Measurements from ENCODE around the gene CDH23. TPM values are rescaled to one million over a fixed set of nuclear protein-coding genes. Genes with fewer than 3 reads are reported as not detected.

Gene CDH23
- total and polyA plus RNA-seq, 9 of the 15 experiments (the other 6 are each of a cell fraction or from before 2014, with no cell fraction given): 0.18 to 1.2 (median 0.47) TPM

- TF ChIP-seq FOXP4 (CRISPR knock-in tag; IDR thresholded peaks at IDR 0.05; ENCODE audit: borderline replicate concordance) (no peak), ZBTB40 (IDR thresholded peaks at IDR 0.05) (peak; percentile 64; the same call in 1 of the 2 replicates), ZBTB40 (CRISPR knock-in tag; IDR thresholded peaks at IDR 0.05) (no peak), BRD4 (IDR thresholded peaks at IDR 0.05) (no peak), DDX20 (tag; IDR thresholded peaks at IDR 0.05; ENCODE audit: low read depth) (no peak), CHD1 (IDR thresholded peaks at IDR 0.05; ENCODE audit: low read length) (no peak), NR2C2 (CRISPR knock-in tag; IDR thresholded peaks at IDR 0.05) (no peak), NR2C2 (tag; IDR thresholded peaks at IDR 0.05) (0 out of 2 replicates have a peak, but pooled peaks have one; percentile 30), EHMT2 (IDR thresholded peaks at IDR 0.05) (peak; percentile 83), E2F1 (CRISPR knock-in tag; IDR thresholded peaks at IDR 0.05) (no peak), YY1 (IDR thresholded peaks at IDR 0.05; ENCODE audit: borderline replicate concordance in 1 of 3, control insufficient read depth in 1 of 3, extremely low read depth in 1 of 3, insufficient read depth in 3 of 3, insufficient read length in 1 of 3, insufficient replicate concordance in 2 of 3, low read depth in 1 of 3, low read length in 2 of 3) (peak in 1 of 3 experiments; percentile 43)
These were observed 135.0 kb downstream of the CDH23 start (continued) for GRCh38 chr10:71531485-71532446.
